HL-60/S4 treated with phorbol 12-myristate 13-acetate at 8.2 ng/mL for 4 days and 3 days (cell line): ENCODE data around the gene HSP90AB1.

ENCODE experiments used
- in situ Hi-C: fragments of 300-500 bp; cut with MboI; formaldehyde crosslinking; loops from 2 replicates; pipeline ENCODE4 v1.15.0; 2022; ENCODE audit warnings: low sequenced_read_pairs

HSP90AB1 gene

GRCh38 chr6:44265722-44266233, 18.9 kb downstream of the HSP90AB1 start:
- in situ Hi-C loops = no loop called here

GRCh38 chr6:44266347-44266746, 19.4 kb downstream of the HSP90AB1 start:
- in situ Hi-C loops = no loop called here

- in situ Hi-C loops = no loop called here
These were observed 20.4 kb downstream of the HSP90AB1 start for GRCh38 chr6:44267252-44267651.

DNA sequence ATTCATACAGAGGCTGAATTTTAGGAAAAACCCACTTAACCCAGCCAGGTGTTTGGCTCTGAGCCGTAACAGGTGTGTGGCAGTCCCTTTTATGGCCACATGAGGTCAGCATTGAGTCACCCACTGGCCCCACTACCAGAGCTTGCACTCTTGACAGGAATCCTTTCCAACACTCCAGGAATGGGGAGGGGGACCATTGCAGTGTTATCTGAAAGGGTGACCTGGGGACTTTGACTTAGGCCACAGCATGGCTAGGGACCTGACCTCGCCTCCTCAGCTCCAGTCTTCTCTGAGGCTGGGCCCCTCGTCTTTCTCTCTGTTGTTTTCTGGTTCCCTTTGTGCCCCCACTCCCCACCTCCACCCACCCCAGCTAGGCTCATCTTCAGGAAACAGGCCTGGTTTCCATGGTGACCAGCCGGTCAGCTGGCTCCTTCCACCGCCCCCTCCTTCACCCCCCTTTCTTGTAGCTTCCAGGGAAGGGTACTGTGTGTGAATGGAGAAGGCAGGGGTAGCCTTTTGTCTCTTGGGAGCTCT, 21.3 kb downstream of the HSP90AB1 start:
- in situ Hi-C loops = no loop called here

- in situ Hi-C loops = no loop called here
These were observed 22.4 kb downstream of the HSP90AB1 start for GRCh38 chr6:44269178-44269920.

GRCh38 chr6:44269921-44270525, 23.1 kb downstream of the HSP90AB1 start, which contains the start of gene TMEM151B:
Gene TMEM151B, plus strand, starts transcription at chr6:44270450. Its CDS starts 293 bp downstream, at chr6:44270743.
- in situ Hi-C loops = no loop called here

- in situ Hi-C loops = no loop called here
These were observed 23.9 kb downstream of the HSP90AB1 start for GRCh38 chr6:44270526-44271405.

DNA sequence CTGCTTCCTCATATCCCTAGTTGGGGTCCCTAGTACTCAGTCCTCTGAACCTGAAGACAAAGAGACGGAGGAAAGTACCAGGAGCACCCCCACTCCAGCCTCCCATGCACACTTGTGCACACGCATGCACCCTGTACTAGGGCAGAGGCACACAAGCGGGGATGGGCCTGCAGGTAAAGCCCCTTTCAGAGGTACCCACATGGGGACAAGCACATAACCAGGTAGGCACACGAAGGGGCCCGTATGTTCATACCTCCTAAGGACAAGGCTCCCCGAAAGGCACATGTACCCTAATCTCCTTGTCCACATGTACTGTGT, 24.5 kb downstream of the HSP90AB1 start:
- in situ Hi-C loops = no loop called here

DNA sequence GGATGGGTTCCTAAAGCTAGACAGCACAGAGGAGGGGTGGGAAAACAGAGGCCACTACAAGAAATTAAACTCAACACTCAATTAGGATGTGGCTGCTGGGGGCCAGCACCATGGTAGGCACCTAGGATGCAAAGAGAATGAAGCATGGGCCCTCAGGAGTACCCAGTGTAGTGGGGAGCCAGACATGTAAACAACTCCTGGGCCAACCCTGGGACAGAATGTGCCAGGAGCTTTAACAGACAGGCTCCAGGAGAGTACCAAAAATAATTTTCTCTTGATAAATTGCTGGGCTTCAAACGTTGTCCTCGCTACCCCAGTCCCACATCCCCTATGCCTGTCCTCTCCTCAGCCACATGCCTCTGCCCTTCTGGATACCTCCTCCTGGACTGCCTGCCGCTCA, 25.0 kb downstream of the HSP90AB1 start:
- in situ Hi-C loops = no loop called here

DNA sequence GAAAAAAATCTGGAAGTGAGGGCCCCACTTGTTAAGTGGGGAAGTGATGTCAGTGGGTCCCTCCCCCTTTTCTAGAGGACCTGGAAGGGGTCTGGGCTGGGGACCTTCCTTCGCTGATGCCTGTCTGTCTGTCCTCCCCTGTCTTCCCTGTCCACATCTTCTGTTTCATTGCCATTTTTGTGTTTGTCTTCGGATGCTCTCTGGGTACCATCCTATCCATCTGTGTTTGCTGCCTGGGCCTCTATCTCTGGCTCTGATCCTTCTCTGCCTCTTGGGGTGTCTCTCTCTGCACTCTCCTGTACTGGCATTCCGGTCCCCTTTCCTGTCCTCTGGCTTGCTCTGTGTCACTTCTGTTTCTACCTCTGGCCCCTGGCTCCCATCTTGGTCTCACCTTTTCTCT, 25.6 kb downstream of the HSP90AB1 start:
- in situ Hi-C loops = no loop called here

DNA sequence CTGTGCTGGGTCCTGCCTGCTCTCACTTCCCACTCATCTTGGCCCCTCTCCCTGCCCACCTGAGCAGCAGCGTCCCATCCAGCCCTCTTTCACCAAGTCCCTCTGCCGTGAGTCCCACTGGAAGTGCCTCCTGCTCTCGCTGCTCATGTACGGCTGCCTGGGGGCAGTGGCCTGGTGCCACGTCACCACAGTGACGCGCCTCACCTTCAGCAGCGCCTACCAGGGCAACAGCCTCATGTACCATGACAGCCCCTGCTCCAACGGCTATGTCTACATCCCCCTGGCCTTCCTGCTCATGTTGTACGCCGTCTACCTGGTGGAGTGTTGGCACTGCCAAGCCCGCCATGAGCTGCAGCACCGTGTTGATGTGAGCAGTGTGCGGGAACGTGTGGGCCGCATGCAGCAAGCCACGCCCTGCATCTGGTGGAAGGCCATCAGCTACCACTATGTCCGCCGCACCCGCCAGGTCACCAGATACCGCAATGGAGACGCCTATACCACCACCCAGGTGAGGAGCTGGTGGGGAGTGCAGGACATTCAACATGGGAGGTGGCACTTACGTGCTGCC, 26.2 kb downstream of the HSP90AB1 start:
- in situ Hi-C loops = no loop called here

GRCh38 chr6:44273617-44274016, 26.7 kb downstream of the HSP90AB1 start:
- in situ Hi-C loops = no loop called here

DNA sequence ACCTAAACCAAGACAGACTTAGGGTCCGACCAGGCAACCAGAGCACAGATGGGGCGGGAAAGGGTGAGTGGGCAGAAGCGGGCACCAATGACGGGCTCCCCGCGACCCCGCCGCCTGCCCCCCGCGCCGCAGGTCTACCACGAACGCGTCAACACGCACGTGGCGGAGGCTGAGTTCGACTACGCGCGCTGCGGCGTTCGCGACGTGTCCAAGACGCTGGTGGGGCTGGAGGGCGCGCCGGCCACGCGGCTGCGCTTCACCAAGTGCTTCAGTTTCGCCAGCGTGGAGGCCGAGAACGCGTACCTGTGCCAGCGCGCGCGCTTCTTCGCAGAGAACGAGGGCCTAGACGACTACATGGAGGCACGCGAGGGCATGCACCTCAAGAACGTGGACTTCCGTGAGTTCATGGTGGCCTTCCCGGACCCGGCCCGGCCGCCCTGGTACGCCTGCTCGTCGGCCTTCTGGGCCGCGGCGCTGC, 28.4 kb downstream of the HSP90AB1 start:
- in situ Hi-C loops = no loop called here

GRCh38 chr6:44275749-44276648, 29.1 kb downstream of the HSP90AB1 start:
- in situ Hi-C loops = no loop called here

DNA sequence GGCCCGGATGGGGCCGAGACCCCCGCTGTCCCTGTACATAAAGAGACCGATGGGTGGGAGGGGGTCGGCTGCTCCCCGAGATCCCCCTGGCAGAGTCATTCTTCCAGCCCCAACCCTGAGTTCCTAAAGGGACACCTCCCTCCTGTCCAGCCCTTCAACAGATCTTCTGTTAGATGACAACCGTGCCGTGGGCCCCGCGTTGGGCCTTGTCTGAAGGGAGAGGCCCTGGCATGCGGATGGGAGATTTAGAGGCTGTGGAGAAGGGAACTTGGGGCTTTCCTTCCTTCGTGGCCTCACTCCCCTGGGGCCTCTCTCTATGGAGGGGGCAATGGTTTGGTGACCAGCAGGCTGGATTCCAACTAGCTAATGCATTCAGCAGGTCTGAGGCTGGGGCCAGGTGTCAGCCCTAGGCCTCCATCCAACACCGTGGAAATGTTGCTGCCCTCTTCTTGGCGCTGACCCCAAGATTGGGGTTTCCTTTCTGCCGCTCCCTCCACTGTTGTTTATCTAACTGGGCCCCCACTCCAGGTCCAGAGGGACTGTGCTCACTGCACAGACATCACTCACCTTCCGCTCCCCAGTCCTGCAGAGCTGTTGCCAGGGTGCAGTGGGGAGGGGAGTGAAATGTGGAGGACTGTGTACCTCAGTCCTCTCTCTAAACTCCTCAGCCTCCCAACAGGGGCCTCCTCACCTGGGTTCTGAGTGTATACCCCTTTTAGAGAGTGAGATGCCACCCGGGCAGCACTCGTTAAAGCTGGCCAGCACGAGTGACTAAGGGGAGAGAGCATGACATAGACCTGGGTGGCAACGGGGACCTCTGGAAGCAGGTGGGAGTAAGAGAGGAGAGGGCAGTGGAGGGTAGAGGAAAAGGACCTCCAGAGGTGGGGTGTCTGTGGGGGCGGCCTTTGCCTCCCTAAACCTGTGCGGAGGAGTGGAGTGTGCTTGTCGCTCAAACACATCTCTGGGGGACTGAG, 30.1 kb downstream of the HSP90AB1 start:
- in situ Hi-C loops = no loop called here

GRCh38 chr6:44277763-44278162, 30.9 kb downstream of the HSP90AB1 start:
- in situ Hi-C loops = no loop called here

- in situ Hi-C loops = no loop called here
These were observed 31.4 kb downstream of the HSP90AB1 start for GRCh38 chr6:44278315-44278714.
